HEK293 (cell line): ENCODE data around the gene RRP1B.
A peak's percentile ranks its signal among the peaks of the same experiment; 100 is the strongest.

Source experiments
- ELK4 ChIP-seq: IDR thresholded peaks from 2 replicates; pipeline ENCODE4 v1.6.1; 2011; ENCODE audit warnings: mild to moderate bottlenecking, low read depth, low read length, borderline replicate concordance
- GLI2 ChIP-seq: fragments of 450-650 bp; formaldehyde crosslinking; IDR thresholded peaks from 2 replicates; pipeline ENCODE4; 2017; ENCODE audit warnings: missing biosample characterization, missing genetic modification characterization, low read depth, borderline replicate concordance
- HOXA7 ChIP-seq: sonication (generic); formaldehyde crosslinking; IDR thresholded peaks from 2 replicates; pipeline ENCODE4 v1.8.1; 2022; ENCODE audit warnings: missing genetic modification reagents, borderline replicate concordance
- KLF16 ChIP-seq: fragments of 450-650 bp; formaldehyde crosslinking; IDR thresholded peaks from 2 replicates; pipeline ENCODE4 v1.5.1; 2017; ENCODE audit warnings: missing biosample characterization, missing genetic modification characterization
- KLF9 ChIP-seq: fragments of 450-650 bp; formaldehyde crosslinking; IDR thresholded peaks from 2 replicates; pipeline ENCODE4 v1.5.1; 2016; ENCODE audit warnings: missing biosample characterization, missing genetic modification characterization, low read depth
- MYNN ChIP-seq: fragments of 450-650 bp; formaldehyde crosslinking; IDR thresholded peaks from 2 replicates; pipeline ENCODE4 v1.5.1; 2016; ENCODE audit warnings: missing biosample characterization, missing genetic modification characterization, borderline replicate concordance
- OVOL3 ChIP-seq: fragments of 450-650 bp; formaldehyde crosslinking; IDR thresholded peaks from 2 replicates; pipeline ENCODE4 v1.5.1; 2016; ENCODE audit warnings: missing biosample characterization, missing genetic modification characterization
- PRDM1 ChIP-seq: fragments of 450-650 bp; formaldehyde crosslinking; IDR thresholded peaks from 2 replicates; pipeline ENCODE4; 2016; ENCODE audit warnings: missing biosample characterization, missing genetic modification characterization
- PRDM2 ChIP-seq: fragments of 450-650 bp; formaldehyde crosslinking; IDR thresholded peaks from 2 replicates; pipeline ENCODE4 v1.5.1; 2016; ENCODE audit warnings: missing biosample characterization, missing genetic modification characterization, borderline replicate concordance
- TSHZ1 ChIP-seq: fragments of 450-650 bp; formaldehyde crosslinking; IDR thresholded peaks from 2 replicates; pipeline ENCODE4 v1.5.1; 2016; ENCODE audit warnings: missing biosample characterization, missing genetic modification characterization, borderline replicate concordance
- YY1 ChIP-seq: fragments of 450-650 bp; formaldehyde crosslinking; IDR thresholded peaks from 2 replicates; pipeline ENCODE4 v1.5.1; 2018; ENCODE audit warnings: missing biosample characterization, missing genetic modification characterization
- ZFHX2 ChIP-seq: fragments of 450-650 bp; formaldehyde crosslinking; conservative IDR thresholded peaks from 2 replicates; pipeline ENCODE4 v1.5.1; 2016; ENCODE audit warnings: missing biosample characterization, missing genetic modification characterization
- ZNF10 ChIP-seq: fragments of 450-650 bp; formaldehyde crosslinking; IDR thresholded peaks from 2 replicates; pipeline ENCODE4 v1.5.1; 2017; ENCODE audit warnings: missing biosample characterization, missing genetic modification characterization
- ZNF16 ChIP-seq: fragments of 450-650 bp; formaldehyde crosslinking; IDR thresholded peaks from 2 replicates; pipeline ENCODE4 v1.5.1; 2016; ENCODE audit warnings: low read depth, missing biosample characterization, missing genetic modification characterization
- ZNF239 ChIP-seq: fragments of 450-650 bp; formaldehyde crosslinking; IDR thresholded peaks from 2 replicates; pipeline ENCODE4 v1.5.1; 2016; ENCODE audit warnings: missing biosample characterization, missing genetic modification characterization
- ZNF394 ChIP-seq: fragments of 450-650 bp; formaldehyde crosslinking; IDR thresholded peaks from 2 replicates; pipeline ENCODE4 v1.5.1; 2016; ENCODE audit warnings: missing biosample characterization, missing genetic modification characterization, mild to moderate bottlenecking, moderate library complexity, borderline replicate concordance
- ZNF530 ChIP-seq: fragments of 450-650 bp; formaldehyde crosslinking; IDR thresholded peaks from 2 replicates; pipeline ENCODE4 v1.5.1; 2016; ENCODE audit warnings: low read depth, missing biosample characterization, missing genetic modification characterization
- ZNF660 ChIP-seq: fragments of 450-650 bp; IDR thresholded peaks from 2 replicates; pipeline ENCODE4 v1.5.1; 2018; ENCODE audit warnings: missing biosample characterization, mild to moderate bottlenecking, missing genetic modification characterization
- ZNF670 ChIP-seq: fragments of 450-650 bp; formaldehyde crosslinking; IDR thresholded peaks from 2 replicates; pipeline ENCODE4 v1.5.1; 2016; ENCODE audit warnings: missing biosample characterization, missing genetic modification characterization, low read depth
- ZNF776 ChIP-seq: fragments of 450-650 bp; formaldehyde crosslinking; IDR thresholded peaks from 2 replicates; pipeline ENCODE4 v1.5.0; 2017; ENCODE audit warnings: missing biosample characterization, missing genetic modification characterization, borderline replicate concordance
- ZNF837 ChIP-seq: fragments of 450-650 bp; formaldehyde crosslinking; IDR thresholded peaks from 2 replicates; pipeline ENCODE4 v1.5.1; 2016; ENCODE audit warnings: missing biosample characterization, missing genetic modification characterization
- ZSCAN4 ChIP-seq: fragments of 450-650 bp; formaldehyde crosslinking; IDR thresholded peaks from 2 replicates; pipeline ENCODE4 v1.5.1; 2017; ENCODE audit warnings: missing biosample characterization, missing genetic modification characterization
- TF ChIP-seq, protein P1 (sequence below): fragments of 450-650 bp; formaldehyde crosslinking; IDR thresholded peaks from 2 replicates; pipeline ENCODE4 v1.5.1; 2016; ENCODE audit warnings: missing biosample characterization, missing genetic modification characterization
- TF ChIP-seq, protein P2 (sequence below): fragments of 450-650 bp; formaldehyde crosslinking; IDR thresholded peaks from 2 replicates; pipeline ENCODE4 v1.5.1; 2016; ENCODE audit warnings: missing biosample characterization, missing genetic modification characterization

Gene RRP1B

GRCh38 chr21:43659136-43660000, at the start of gene RRP1B, which contains the start of gene HSF2BP (continued):
- no peak for TF ChIP-seq ZNF530 (tag by site-specific recombination)
- peak; percentile 45 for TF ChIP-seq KLF16 (tag by site-specific recombination)
- peak; percentile 32; the same call in 1 of the 2 replicates for TF ChIP-seq KLF9
- no peak for TF ChIP-seq ZNF16 (tag by site-specific recombination)
- no peak; the same call in 1 of the 2 replicates for TF ChIP-seq ZNF394 (tag by site-specific recombination)
- no peak for TF ChIP-seq TSHZ1
- TF ChIP-seq GLI2 = no peak
- no peak for TF ChIP-seq PRDM1 (tag by site-specific recombination)
- no peak for TF ChIP-seq OVOL3 (tag by site-specific recombination)
- no peak for TF ChIP-seq MYNN (tag by site-specific recombination)
- TF ChIP-seq ZNF239 (tag by site-specific recombination) = peak; percentile 15; the same call in 1 of the 2 replicates
- TF ChIP-seq ZFHX2 (tag by site-specific recombination) = 0 out of 2 replicates have a peak, but pooled peaks have one; percentile 36
- no peak for TF ChIP-seq PRDM2 (tag by site-specific recombination)
- TF ChIP-seq ZNF776 (tag by site-specific recombination) = no peak
- TF ChIP-seq ELK4 = no peak
- peak; percentile 46 for TF ChIP-seq YY1 (tag by site-specific recombination)
- TF ChIP-seq, protein P1, sequence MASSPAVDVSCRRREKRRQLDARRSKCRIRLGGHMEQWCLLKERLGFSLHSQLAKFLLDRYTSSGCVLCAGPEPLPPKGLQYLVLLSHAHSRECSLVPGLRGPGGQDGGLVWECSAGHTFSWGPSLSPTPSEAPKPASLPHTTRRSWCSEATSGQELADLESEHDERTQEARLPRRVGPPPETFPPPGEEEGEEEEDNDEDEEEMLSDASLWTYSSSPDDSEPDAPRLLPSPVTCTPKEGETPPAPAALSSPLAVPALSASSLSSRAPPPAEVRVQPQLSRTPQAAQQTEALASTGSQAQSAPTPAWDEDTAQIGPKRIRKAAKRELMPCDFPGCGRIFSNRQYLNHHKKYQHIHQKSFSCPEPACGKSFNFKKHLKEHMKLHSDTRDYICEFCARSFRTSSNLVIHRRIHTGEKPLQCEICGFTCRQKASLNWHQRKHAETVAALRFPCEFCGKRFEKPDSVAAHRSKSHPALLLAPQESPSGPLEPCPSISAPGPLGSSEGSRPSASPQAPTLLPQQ (tag by site-specific recombination) = peak; percentile 88
- peak; percentile 96 for TF ChIP-seq ZNF660 (tag by site-specific recombination)
- 0 out of 2 replicates have a peak, but pooled peaks have one; percentile 46 for TF ChIP-seq HOXA7 (CRISPR knock-in tag)
- TF ChIP-seq ZNF10 (tag by site-specific recombination) = peak; percentile 25; the same call in 1 of the 2 replicates
- no peak for TF ChIP-seq ZSCAN4
- no peak for TF ChIP-seq ZNF837
- TF ChIP-seq, protein P2, sequence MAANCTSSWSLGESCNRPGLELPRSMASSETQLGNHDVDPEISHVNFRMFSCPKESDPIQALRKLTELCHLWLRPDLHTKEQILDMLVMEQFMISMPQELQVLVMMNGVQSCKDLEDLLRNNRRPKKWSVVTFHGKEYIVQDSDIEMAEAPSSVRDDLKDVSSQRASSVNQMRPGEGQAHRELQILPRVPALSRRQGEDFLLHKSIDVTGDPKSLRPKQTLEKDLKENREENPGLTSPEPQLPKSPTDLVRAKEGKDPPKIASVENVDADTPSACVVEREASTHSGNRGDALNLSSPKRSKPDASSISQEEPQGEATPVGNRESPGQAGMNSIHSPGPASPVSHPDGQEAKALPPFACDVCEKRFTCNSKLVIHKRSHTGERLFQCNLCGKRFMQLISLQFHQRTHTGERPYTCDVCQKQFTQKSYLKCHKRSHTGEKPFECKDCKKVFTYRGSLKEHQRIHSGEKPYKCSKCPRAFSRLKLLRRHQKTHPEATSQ (tag by site-specific recombination) = peak; percentile 90
- no peak for TF ChIP-seq ZNF670
